Progenitor cell of endocrine pancreas (in vitro differentiated cells): ENCODE data around the gene SEMA7A. TPM values are rescaled to one million over a fixed set of nuclear protein-coding genes. Genes with fewer than 3 reads are reported as not detected.
"Not testable (repeated sequence)": the region's sequence is repeated elsewhere in the genome, so short reads cannot be mapped to it uniquely, and the experiment has no call there.

Experiments used
- DNase-seq: peaks from one replicate; pipeline ENCODE4 v3.0.0; 2021; ENCODE audit warnings: low spot score; ENCODE audit not compliant: unreplicated experiment
- H3K27ac Mint-ChIP-seq: 2 replicates; pipeline ENCODE4 v1.8.0; 2021; ENCODE audit warnings: mild to moderate bottlenecking, moderate library complexity, mixed read lengths
- H3K27me3 Mint-ChIP-seq: 2 replicates; pipeline ENCODE4 v1.8.0; 2021; ENCODE audit warnings: mixed read lengths
- H3K36me3 Mint-ChIP-seq: 2 replicates; pipeline ENCODE4 v1.8.0; 2022; ENCODE audit warnings: mixed read lengths; ENCODE audit not compliant: insufficient read depth
- H3K4me1 Mint-ChIP-seq: 2 replicates; pipeline ENCODE4 v1.8.0; 2021; ENCODE audit warnings: low read depth, mixed read lengths
- H3K4me3 Mint-ChIP-seq: 2 replicates; pipeline ENCODE4 v1.8.0; 2021; ENCODE audit warnings: low read depth, mild to moderate bottlenecking, moderate library complexity, mixed read lengths
- H3K9me3 Mint-ChIP-seq: 2 replicates; pipeline ENCODE4 v1.8.0; 2021; ENCODE audit warnings: low read depth, mixed read lengths
- microRNA-seq: library from miRNA; unstranded; fragments of <30 nt; microRNA quantifications from one replicate; pipeline ENCODE4 v1.1.0, GENCODE V29; 2020; ENCODE audit warnings: borderline number of aligned reads; ENCODE audit not compliant: unreplicated experiment
- total RNA-seq: library from RNA; stranded (reverse); gene quantifications from 2 replicates; pipeline ENCODE4 v1.2.1, GENCODE V29; 2021
- TF ChIP-seq, protein P1 (sequence below): fragments of 200-600 bp; sonication (generic); IDR thresholded peaks from one replicate; pipeline ENCODE4 v1.5.0; 2021; ENCODE audit warnings: antibody characterized with exemption, mild to moderate bottlenecking; ENCODE audit not compliant: unreplicated experiment

SEMA7A gene
- total RNA-seq, 1 donor from 2014 or later = 1.9 TPM

DNA sequence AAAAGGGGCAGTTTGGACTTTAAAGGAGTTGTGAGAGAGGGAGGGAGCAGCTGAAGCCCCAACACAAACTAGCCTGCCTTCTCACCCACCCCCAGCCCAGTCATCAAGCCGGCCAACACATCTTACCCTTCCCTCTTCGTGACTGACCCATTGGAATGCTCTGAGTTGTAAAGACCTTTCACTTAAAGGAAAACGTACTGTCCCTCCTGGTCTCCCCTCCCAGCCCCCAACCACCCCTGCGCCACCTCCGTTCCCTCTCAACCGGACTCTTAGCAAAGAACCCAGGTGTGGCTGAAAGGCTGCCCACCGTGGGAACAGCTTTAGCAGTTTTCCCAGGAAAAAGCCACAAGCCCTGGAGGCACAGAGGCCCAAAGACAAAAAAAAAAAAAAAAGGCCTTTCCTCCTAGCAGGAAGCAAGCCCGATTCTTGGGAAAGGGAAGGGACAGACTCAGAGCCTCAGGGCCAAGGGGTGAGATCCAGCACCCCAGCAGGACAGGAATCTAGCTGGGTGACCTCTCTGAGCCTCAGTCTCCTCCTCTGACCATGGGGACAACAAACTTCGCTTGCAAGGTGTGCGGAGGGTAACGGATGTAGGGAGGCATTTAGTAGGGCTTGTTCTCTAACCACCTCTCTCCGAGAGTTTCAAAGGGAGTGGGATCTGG, 68.7 kb downstream of the SEMA7A start:
- Mint-ChIP-seq H3K36me3 (no peaks in the 10 kb centered on the region), H3K4me1 (peaks cover 9% of the 10 kb centered on the region), H3K9me3 (no peaks in the 10 kb centered on the region), H3K27ac (peak overlapping the region; percentile 89), H3K27me3 (peaks cover 18% of the 10 kb centered on the region), H3K4me3 (peak overlapping the region; percentile 75)
- TF ChIP-seq, protein P1, sequence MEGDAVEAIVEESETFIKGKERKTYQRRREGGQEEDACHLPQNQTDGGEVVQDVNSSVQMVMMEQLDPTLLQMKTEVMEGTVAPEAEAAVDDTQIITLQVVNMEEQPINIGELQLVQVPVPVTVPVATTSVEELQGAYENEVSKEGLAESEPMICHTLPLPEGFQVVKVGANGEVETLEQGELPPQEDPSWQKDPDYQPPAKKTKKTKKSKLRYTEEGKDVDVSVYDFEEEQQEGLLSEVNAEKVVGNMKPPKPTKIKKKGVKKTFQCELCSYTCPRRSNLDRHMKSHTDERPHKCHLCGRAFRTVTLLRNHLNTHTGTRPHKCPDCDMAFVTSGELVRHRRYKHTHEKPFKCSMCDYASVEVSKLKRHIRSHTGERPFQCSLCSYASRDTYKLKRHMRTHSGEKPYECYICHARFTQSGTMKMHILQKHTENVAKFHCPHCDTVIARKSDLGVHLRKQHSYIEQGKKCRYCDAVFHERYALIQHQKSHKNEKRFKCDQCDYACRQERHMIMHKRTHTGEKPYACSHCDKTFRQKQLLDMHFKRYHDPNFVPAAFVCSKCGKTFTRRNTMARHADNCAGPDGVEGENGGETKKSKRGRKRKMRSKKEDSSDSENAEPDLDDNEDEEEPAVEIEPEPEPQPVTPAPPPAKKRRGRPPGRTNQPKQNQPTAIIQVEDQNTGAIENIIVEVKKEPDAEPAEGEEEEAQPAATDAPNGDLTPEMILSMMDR = no peak
- no peak for DNase-seq

DNA sequence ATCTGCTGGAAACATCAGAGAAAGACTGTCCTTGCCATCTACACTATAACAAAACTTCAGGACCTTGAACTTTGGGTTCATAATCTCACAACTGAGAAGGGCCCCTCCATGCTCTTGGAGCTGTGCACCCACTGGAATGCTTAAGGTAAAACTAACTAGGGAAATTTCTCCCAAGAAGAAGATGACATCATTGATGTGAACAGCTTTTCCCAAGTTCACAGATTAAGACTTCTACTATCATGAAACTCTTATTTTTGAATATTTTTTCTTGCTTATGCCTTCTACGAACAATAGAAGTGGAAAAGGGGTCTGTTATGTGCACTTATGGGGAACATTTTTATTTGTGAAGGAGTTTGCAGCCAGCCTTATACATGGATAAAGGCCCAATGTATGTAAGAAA, 71.3 kb downstream of the SEMA7A start:
- TF ChIP-seq, protein P1 = no peak
- Mint-ChIP-seq H3K36me3 (no peaks in the 10 kb centered on the region), H3K9me3 (no peaks in the 10 kb centered on the region), H3K4me1 (peaks cover 3% of the 10 kb centered on the region), H3K27me3 (peaks cover 15% of the 10 kb centered on the region), H3K27ac (no peak overlapping the region), H3K4me3 (no peak overlapping the region)
- no peak for DNase-seq

DNA sequence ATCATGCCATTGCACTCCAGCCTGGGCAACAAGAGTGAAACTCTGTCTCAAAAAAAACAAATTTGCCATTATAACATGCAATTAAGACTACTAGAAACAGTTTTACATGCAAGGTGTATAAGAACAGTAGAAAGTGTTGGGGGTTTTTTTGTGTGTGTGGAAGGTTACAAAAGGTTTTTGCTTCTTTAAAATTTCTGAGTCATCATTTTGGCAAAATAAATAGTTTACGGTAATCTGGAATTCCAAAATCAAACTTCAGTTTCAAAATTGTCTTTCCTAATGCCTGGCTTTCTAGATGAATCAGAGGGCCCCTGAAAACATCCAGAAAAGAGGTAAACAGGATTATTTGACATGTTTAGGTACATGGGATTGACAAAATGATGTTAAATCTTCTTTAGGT, 72.9 kb downstream of the SEMA7A start:
- not testable (repeated sequence) for H3K4me3 Mint-ChIP-seq, H3K4me1 Mint-ChIP-seq, H3K27ac Mint-ChIP-seq, H3K36me3 Mint-ChIP-seq, H3K9me3 Mint-ChIP-seq, DNase-seq
- H3K27me3 Mint-ChIP-seq = peaks cover 15% of the 10 kb centered on the region

DNA sequence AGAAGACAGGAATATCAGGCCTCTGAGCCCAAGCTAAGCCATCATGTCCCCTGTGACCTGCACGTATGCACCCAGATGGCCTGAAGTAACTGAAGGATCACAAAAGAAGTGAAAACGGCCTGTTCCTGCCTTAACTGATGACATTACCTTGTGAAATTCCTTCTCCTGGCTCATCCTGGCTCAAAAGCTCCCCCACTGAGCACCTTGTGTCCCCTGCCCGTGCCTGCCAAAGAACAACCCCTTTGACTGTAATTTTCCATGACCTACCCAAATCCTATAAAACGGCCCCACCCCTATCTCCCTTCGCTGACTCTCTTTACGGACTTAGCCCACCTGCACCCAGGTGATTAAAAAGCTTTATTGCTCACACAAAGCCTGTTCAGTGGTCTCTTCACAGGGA, 74.4 kb downstream of the SEMA7A start:
- H3K4me3 Mint-ChIP-seq, H3K27ac Mint-ChIP-seq, H3K9me3 Mint-ChIP-seq, H3K4me1 Mint-ChIP-seq, DNase-seq, H3K36me3 Mint-ChIP-seq: not testable (repeated sequence)
- peaks cover 19% of the 10 kb centered on the region for H3K27me3 Mint-ChIP-seq

Small RNA genes lying within 50 kb of the gene (microRNA-seq; reads per million reads assigned to microRNA genes)
- not detected for gene MIR6881

Other genes starting within 250 kb of the SEMA7A start
- gene STRA6, start 231.2 kb downstream of the SEMA7A start, total RNA-seq = 17.9 and 34.7 TPM in 2 replicates
- gene CCDC33, start 197.6 kb downstream of the SEMA7A start, total RNA-seq = 0.84 and 2.0 TPM in 2 replicates
- gene CYP11A1, start 66.3 kb downstream of the SEMA7A start, total RNA-seq = 1.6 and 2.0 TPM in 2 replicates
- 45.9 and 53.7 TPM in 2 replicates for gene UBL7, start 27.2 kb upstream of the SEMA7A start, total RNA-seq
- gene ARID3B, start 107.3 kb upstream of the SEMA7A start, total RNA-seq = 77.2 and 81.9 TPM in 2 replicates
- 74.5 and 76.0 TPM in 2 replicates for gene CLK3, start 181.9 kb upstream of the SEMA7A start, total RNA-seq